ENCODE results near the gene PDE7B.

GRCh38 chr6:135983093-135983492 is 131.6 kb downstream of the PDE7B start:
- TF ChIP-seq, protein P1, sequence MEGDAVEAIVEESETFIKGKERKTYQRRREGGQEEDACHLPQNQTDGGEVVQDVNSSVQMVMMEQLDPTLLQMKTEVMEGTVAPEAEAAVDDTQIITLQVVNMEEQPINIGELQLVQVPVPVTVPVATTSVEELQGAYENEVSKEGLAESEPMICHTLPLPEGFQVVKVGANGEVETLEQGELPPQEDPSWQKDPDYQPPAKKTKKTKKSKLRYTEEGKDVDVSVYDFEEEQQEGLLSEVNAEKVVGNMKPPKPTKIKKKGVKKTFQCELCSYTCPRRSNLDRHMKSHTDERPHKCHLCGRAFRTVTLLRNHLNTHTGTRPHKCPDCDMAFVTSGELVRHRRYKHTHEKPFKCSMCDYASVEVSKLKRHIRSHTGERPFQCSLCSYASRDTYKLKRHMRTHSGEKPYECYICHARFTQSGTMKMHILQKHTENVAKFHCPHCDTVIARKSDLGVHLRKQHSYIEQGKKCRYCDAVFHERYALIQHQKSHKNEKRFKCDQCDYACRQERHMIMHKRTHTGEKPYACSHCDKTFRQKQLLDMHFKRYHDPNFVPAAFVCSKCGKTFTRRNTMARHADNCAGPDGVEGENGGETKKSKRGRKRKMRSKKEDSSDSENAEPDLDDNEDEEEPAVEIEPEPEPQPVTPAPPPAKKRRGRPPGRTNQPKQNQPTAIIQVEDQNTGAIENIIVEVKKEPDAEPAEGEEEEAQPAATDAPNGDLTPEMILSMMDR (conservative IDR thresholded peaks at IDR 0.05; ENCODE audit: low read length): no peak
- TF ChIP-seq EZH2phosphoT487 (IDR thresholded peaks at IDR 0.05; ENCODE audit: borderline replicate concordance): no peak
